Keratinocyte (primary cell): Measurements from ENCODE around the gene ECM2. TPM values are rescaled to one million over a fixed set of nuclear protein-coding genes. Genes with fewer than 3 reads are reported as not detected.

Source experiments
- DNase-seq: peaks from one replicate; pipeline ENCODE4 v3.0.0-alpha.2; 2011; ENCODE audit warnings: low read depth, missing footprints, low spot score
- FAIRE-seq: peaks from 2 replicates; lab custom pipeline; 2011; peaks lifted over from hg19 to GRCh38; lab: Jason Lieb, UNC
- H2AFZ ChIP-seq: 2 replicates; pipeline ENCODE4 v1.6.0; 2012; ENCODE audit warnings: low read length, control low read depth, inconsistent platforms; ENCODE audit not compliant: control insufficient read depth
- H3K27ac ChIP-seq: 2 replicates; pipeline ENCODE4 v1.5.1; 2011; ENCODE audit warnings: low read length; ENCODE audit not compliant: control insufficient read depth, insufficient read depth
- H3K27me3 ChIP-seq: 3 replicates; pipeline ENCODE4 v1.6.0; 2011; ENCODE audit warnings: low read length; ENCODE audit not compliant: control insufficient read depth, insufficient read depth; ENCODE audit errors: extremely low read depth
- H3K36me3 ChIP-seq, 2 experiments: 2 replicates in 1 of 2; 3 replicates in 1 of 2; pipeline ENCODE4 v1.5.1; 2011; ENCODE audit warnings: low read length in 2 of 2, mild to moderate bottlenecking in 1 of 2; ENCODE audit not compliant: control insufficient read depth in 2 of 2, insufficient read depth in 2 of 2; ENCODE audit errors: extremely low read depth in 1 of 2
- H3K4me1 ChIP-seq: 3 replicates; pipeline ENCODE4 v1.5.1; 2011; ENCODE audit warnings: low read length; ENCODE audit not compliant: control insufficient read depth, insufficient read depth; ENCODE audit errors: extremely low read depth
- H3K4me2 ChIP-seq: 3 replicates; pipeline ENCODE4 v1.6.0; 2011; ENCODE audit warnings: low read depth, low read length; ENCODE audit not compliant: control insufficient read depth, insufficient read depth; ENCODE audit errors: extremely low read depth
- H3K4me3 ChIP-seq, 3 experiments: fragments of 200-600 bp in 1 of 3; sonication (generic) in 1 of 3; 2 replicates in 2 of 3; 3 replicates in 1 of 3; pipeline ENCODE4 v1.5.1; 2011 to 2016; ENCODE audit warnings: low read length in 3 of 3, mild to moderate bottlenecking in 3 of 3, control low read depth in 2 of 3, inconsistent platforms in 1 of 3, low read depth in 1 of 3, mixed read lengths in 1 of 3, mixed run types in 1 of 3, moderate library complexity in 1 of 3; ENCODE audit not compliant: control insufficient read depth in 2 of 3, insufficient read depth in 2 of 3; ENCODE audit errors: extremely low read depth in 1 of 3
- H3K79me2 ChIP-seq: 2 replicates; pipeline ENCODE4 v1.6.0; 2012; ENCODE audit warnings: low read length; ENCODE audit not compliant: control insufficient read depth, insufficient read depth
- H3K9ac ChIP-seq: 3 replicates; pipeline ENCODE4 v1.6.0; 2011; ENCODE audit warnings: low read length; ENCODE audit not compliant: control insufficient read depth, insufficient read depth; ENCODE audit errors: extremely low read depth
- H3K9me1 ChIP-seq: 3 replicates; pipeline ENCODE4 v1.6.0; 2011; ENCODE audit warnings: low read length; ENCODE audit not compliant: control insufficient read depth, insufficient read depth; ENCODE audit errors: extremely low read depth
- H3K9me3 ChIP-seq: 2 replicates; pipeline ENCODE4 v1.5.1; 2012; ENCODE audit warnings: low read depth, low read length; ENCODE audit not compliant: control insufficient read depth
- H4K20me1 ChIP-seq: 3 replicates; pipeline ENCODE4 v1.6.0; 2011; ENCODE audit warnings: low read length; ENCODE audit not compliant: control insufficient read depth, insufficient read depth; ENCODE audit errors: extremely low read depth
- EZH2 ChIP-seq: IDR thresholded peaks from one replicate; pipeline ENCODE4 v1.6.1; 2012; ENCODE audit warnings: inconsistent platforms, mild to moderate bottlenecking, low read length, moderate library complexity
- dilution Hi-C: fragments of 300-500 bp; cut with MboI; formaldehyde crosslinking; loops from one replicate; pipeline ENCODE4 v1.7.0; 2020; ENCODE audit warnings: low sequenced_read_pairs; ENCODE audit not compliant: extremely low pct_ligation_motif_present
- polyA plus RNA-seq, 5 experiments: library from polyadenylated mRNA; depleted of rRNA in 3 of 5; stranded (reverse) in 3 of 5; stranded (forward) in 1 of 5; unstranded in 1 of 5; fragments of >200 nt; gene quantifications; 1 replicate in 1 of 5; 2 replicates in 3 of 5; 3 replicates in 1 of 5; pipeline versions ENCODE4 v1.2.1 to v1.2.3, GENCODE V29; 2011 to 2012; ENCODE audit warnings: missing spikeins in 2 of 5, low read depth in 1 of 5, low replicate concordance in 1 of 5
- TF ChIP-seq, protein P1 (sequence below), 3 experiments: IDR thresholded peaks in 1 of 3; conservative IDR thresholded peaks in 1 of 3; optimal IDR thresholded peaks in 1 of 3; 2 replicates in 2 of 3; 3 replicates in 1 of 3; pipeline versions ENCODE3 to v1.5.1; 2011; ENCODE audit warnings: low read length in 3 of 3, mild to moderate bottlenecking in 3 of 3, moderate library complexity in 2 of 3, control low read depth in 1 of 3, inconsistent platforms in 1 of 3; ENCODE audit not compliant: insufficient read depth in 2 of 3; ENCODE audit errors: extremely low read depth in 1 of 3

ECM2 gene
- polyA plus RNA-seq, 1 donor (not counting 4 experiments of a cell fraction or from before 2014, with no cell fraction given), result 0.75 TPM

DNA sequence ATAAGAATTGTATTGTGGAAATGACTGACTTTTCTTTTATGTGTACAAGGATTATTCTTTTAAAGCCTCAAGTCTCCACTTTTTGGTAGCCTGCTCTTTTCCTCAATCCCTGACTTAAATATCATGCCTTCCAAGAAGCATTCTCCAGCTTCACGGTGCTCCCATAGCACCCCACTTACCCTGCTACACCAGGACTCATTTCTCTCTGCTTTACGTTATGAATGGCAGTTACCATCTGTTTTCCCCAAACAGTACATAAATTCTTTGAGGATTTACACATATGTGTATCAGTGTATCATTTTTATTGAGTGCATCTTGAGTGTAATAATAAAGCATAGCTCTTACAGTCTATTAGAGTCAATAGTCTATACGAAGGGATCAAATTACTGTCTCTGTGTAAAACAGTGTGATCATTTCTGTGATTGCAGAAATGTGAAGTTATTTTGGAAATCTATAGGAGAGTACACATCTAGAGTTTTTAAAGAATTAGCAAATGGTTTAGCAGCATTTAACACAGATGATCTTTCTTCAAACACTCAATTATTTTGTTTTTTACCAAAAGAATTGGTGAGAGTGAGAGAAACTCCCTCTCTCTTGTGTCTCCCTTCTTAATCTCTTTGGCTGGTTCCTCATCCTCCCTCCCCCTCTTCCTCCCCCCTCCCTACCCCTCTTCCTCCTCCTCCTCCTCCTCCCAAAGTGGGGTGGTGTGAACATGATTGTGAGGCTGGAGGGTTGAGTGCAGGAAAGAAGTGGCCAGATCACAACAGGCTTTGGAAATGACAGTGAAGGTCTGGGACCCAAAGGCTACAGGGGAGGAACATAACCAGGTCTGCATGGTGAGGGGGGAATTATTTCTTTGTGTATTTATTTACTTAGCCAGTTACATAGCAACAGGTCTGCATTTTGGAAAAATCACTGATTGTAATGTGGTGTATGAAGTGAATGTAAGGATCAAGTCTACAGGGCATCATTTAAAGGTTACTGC lies 27.6 kb upstream of the ECM2 start:
- Histone ChIP-seq H3K4me2 (no peak overlapping the region), H3K9me1 (no peaks in the 10 kb centered on the region), H3K27ac (no peak overlapping the region), H3K4me3 (no peak overlapping the region), H3K79me2 (no peaks in the 10 kb centered on the region), H3K27me3 (no peaks in the 10 kb centered on the region), H3K9ac (no peak overlapping the region), H3K4me1 (peaks cover 9% of the 10 kb centered on the region), H3K9me3 (no peaks in the 10 kb centered on the region), H3K36me3 (no peaks in the 10 kb centered on the region), H2AFZ (no peak overlapping the region), H4K20me1 (no peaks in the 10 kb centered on the region)
- dilution Hi-C loops, result no loop called here
- DNase-seq (no peak), FAIRE-seq (no peak)
- no peak for TF ChIP-seq EZH2
- TF ChIP-seq, protein P1, sequence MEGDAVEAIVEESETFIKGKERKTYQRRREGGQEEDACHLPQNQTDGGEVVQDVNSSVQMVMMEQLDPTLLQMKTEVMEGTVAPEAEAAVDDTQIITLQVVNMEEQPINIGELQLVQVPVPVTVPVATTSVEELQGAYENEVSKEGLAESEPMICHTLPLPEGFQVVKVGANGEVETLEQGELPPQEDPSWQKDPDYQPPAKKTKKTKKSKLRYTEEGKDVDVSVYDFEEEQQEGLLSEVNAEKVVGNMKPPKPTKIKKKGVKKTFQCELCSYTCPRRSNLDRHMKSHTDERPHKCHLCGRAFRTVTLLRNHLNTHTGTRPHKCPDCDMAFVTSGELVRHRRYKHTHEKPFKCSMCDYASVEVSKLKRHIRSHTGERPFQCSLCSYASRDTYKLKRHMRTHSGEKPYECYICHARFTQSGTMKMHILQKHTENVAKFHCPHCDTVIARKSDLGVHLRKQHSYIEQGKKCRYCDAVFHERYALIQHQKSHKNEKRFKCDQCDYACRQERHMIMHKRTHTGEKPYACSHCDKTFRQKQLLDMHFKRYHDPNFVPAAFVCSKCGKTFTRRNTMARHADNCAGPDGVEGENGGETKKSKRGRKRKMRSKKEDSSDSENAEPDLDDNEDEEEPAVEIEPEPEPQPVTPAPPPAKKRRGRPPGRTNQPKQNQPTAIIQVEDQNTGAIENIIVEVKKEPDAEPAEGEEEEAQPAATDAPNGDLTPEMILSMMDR (optimal IDR thresholded peaks at IDR 0.05 in 1 of 3, IDR thresholded peaks at IDR 0.05 in 1 of 3, conservative IDR thresholded peaks at IDR 0.05 in 1 of 3; ENCODE audit: extremely low read depth in 1 of 3, insufficient read depth in 2 of 3, low read length in 3 of 3), result no peak

DNA sequence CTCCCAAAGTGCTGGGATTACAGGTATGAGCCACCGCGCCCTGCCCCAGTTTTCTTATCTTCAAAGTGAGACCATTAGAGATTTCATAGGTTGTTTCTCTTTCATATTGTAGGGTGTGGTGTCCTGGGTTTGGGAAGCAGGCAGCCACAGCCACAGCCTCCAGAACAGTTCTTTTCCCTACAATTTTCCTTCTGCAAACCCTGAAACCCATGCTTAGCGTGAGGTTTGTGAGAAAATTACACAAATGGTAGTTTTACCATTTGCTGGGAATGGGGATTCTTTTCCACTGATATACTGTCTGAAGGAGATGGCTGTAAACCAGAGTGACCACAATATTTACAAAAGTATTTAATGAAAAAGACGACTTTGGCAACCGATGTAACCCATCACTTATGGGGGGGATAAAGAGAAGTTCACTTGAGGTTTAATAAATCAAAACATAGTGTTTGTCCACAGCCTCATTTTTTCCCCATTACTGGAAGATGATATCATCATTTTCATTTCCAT lies 26.7 kb upstream of the ECM2 start:
- dilution Hi-C loops, result no loop called here

More for the DNA sequence above, 26.7 kb upstream of the ECM2 start:
- no peak overlapping the region for H3K4me3 ChIP-seq
- H4K20me1 ChIP-seq, result no peaks in the 10 kb centered on the region
- H3K27ac ChIP-seq, result no peak overlapping the region
- no peak overlapping the region for H3K4me2 ChIP-seq
- peaks cover 9% of the 10 kb centered on the region for H3K4me1 ChIP-seq
- H3K79me2 ChIP-seq, result no peaks in the 10 kb centered on the region
- no peaks in the 10 kb centered on the region for H3K36me3 ChIP-seq
- H3K9me3 ChIP-seq, result no peaks in the 10 kb centered on the region
- no peaks in the 10 kb centered on the region for H3K9me1 ChIP-seq
- H3K27me3 ChIP-seq, result no peaks in the 10 kb centered on the region
- FAIRE-seq, result no peak
- TF ChIP-seq, protein P1 (optimal IDR thresholded peaks at IDR 0.05 in 1 of 3, IDR thresholded peaks at IDR 0.05 in 1 of 3, conservative IDR thresholded peaks at IDR 0.05 in 1 of 3; ENCODE audit: extremely low read depth in 1 of 3, insufficient read depth in 2 of 3, low read length in 3 of 3), result no peak
- no peak for TF ChIP-seq EZH2
- no peak for DNase-seq
- no peak overlapping the region for H2AFZ ChIP-seq
- no peak overlapping the region for H3K9ac ChIP-seq
